ENCODE data around the gene FBXO36. TPM values are rescaled to one million over a fixed set of nuclear protein-coding genes. Genes with fewer than 3 reads are reported as not detected.

Gene FBXO36
- total RNA-seq, 1 experiment from 2014 or later: 3.6 TPM

DNA sequence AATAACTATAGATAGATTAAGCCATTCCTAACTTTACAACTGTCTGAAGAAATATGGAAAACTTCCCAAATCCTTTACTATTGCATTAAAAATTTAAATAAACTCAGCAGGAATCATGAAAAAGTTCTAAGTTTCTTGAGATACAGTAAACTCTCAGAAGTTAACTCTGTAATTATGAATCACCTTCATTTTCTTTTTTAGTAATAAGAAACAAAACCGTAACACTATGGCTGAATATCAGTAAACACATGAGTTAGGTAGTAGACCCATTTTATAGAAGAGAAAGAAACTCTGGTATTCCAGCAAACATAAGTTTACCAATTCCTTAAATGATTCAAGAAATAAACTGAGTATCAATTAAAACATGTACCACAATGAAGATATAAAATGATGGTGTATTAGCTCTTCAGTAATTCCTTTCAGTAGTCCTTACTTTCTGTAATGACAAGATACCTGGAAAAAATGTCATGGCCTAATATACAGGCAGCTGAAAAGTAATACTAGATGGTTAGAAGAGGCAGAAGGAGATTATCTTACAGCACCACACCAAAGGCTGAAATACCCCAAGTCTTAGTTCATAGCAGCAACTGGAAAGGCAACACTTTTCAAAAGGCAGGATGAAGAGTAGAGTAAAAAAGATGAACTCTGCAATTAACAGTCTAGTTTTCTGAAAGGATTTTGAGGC is 12.0 kb upstream of the FBXO36 start:
- BruUV-seq (replicated peaks): no TSS peak
- DNase-seq: no peak
- Histone ChIP-seq H3K27ac (ENCODE audit: low read length) (no peak overlapping the region), H3K4me2 (ENCODE audit: low read length) (no peak overlapping the region), H3K9me2 (replicated peaks; ENCODE audit: low read length) (no peaks in the 10 kb centered on the region), H3K27me3 (ENCODE audit: low read length) (no peaks in the 10 kb centered on the region), H2AFZ (ENCODE audit: low read length) (no peak overlapping the region), H4K20me1 (ENCODE audit: low read length) (peaks cover 24% of the 10 kb centered on the region), H3K9ac (ENCODE audit: low read length) (no peak overlapping the region), H3K9me3 (ENCODE audit: low read length) (no peaks in the 10 kb centered on the region), H3F3A (ENCODE audit: low read length, unreplicated experiment) (no peaks in the 10 kb centered on the region), H3K4me3 (ENCODE audit: low read length) (no peak overlapping the region), H3K79me2 (ENCODE audit: low read length) (peaks cover 92% of the 10 kb centered on the region), H3K36me3 (ENCODE audit: low read depth, low read length) (peaks cover 4% of the 10 kb centered on the region; the same call in 1 of the 2 replicates), H3K4me1 (ENCODE audit: insufficient read depth, low read length) (no peaks in the 10 kb centered on the region)
- CTCF ChIA-PET: no interaction called here
- POLR2A ChIA-PET (ENCODE audit: unreplicated experiment): no interaction called here
- TF ChIP-seq, protein P1, sequence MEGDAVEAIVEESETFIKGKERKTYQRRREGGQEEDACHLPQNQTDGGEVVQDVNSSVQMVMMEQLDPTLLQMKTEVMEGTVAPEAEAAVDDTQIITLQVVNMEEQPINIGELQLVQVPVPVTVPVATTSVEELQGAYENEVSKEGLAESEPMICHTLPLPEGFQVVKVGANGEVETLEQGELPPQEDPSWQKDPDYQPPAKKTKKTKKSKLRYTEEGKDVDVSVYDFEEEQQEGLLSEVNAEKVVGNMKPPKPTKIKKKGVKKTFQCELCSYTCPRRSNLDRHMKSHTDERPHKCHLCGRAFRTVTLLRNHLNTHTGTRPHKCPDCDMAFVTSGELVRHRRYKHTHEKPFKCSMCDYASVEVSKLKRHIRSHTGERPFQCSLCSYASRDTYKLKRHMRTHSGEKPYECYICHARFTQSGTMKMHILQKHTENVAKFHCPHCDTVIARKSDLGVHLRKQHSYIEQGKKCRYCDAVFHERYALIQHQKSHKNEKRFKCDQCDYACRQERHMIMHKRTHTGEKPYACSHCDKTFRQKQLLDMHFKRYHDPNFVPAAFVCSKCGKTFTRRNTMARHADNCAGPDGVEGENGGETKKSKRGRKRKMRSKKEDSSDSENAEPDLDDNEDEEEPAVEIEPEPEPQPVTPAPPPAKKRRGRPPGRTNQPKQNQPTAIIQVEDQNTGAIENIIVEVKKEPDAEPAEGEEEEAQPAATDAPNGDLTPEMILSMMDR (conservative IDR thresholded peaks at IDR 0.05; ENCODE audit: low read depth, low read length): no peak
- ATAC-seq: no peak; the same call in 1 of the 2 replicates
- intact Hi-C loops (cut with micrococcal nuclease): loop anchor here (2.0 to 10.0 kb wide), 2 partner anchors 45 to 109 kb away; no protein-coding TSS in a partner anchor

DNA sequence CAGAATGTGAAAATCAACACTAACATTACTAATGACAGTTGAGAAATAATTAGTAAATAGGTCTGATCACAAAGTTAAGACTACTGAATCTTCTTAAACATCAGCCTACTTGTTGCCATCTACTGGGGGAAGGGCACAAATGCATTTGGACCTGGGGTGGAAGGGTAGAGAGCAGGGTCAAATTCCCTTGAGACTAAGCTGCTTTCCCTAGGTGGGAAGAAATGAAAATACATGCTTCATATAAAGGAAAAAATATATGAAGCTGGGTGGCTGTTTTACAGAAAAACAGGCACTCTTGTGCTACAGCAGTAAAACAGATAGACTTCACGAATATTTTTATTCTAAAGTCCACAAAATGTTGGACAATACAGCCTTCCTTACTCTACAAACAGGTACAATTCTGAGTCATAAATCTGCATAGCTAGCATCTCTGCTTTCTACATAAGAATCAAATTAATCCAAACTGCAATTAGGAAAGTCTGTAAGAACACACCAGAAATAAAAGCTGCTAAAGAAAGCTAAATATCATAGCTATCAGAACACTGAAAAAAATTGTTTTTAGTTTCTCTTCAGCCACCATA is 11.4 kb upstream of the FBXO36 start:
- ATAC-seq (peak; percentile 77), DNase-seq (peak; percentile 20)
- H3K36me3 ChIP-seq (ENCODE audit: low read depth, low read length): peaks cover 4% of the 10 kb centered on the region; the same call in 1 of the 2 replicates
- no peaks in the 10 kb centered on the region for H3K27me3 ChIP-seq (ENCODE audit: low read length)
- no peak for TF ChIP-seq EZH2phosphoT487 (IDR thresholded peaks at IDR 0.05; ENCODE audit: borderline replicate concordance, low read length)
- TF ChIP-seq, protein P1 (conservative IDR thresholded peaks at IDR 0.05; ENCODE audit: low read depth, low read length): peak; percentile 59
- H3K9ac ChIP-seq (ENCODE audit: low read length): no peak overlapping the region
- H3K9me2 ChIP-seq (replicated peaks; ENCODE audit: low read length): no peaks in the 10 kb centered on the region
- no TSS peak for BruUV-seq (replicated peaks)
- intact Hi-C loops (cut with micrococcal nuclease): loop anchor here (2.0 to 10.0 kb wide), 2 partner anchors 46 to 110 kb away; no protein-coding TSS in a partner anchor
- H3K4me3 ChIP-seq (ENCODE audit: low read length): no peak overlapping the region
- peaks cover 24% of the 10 kb centered on the region for H4K20me1 ChIP-seq (ENCODE audit: low read length)
- peaks cover 92% of the 10 kb centered on the region for H3K79me2 ChIP-seq (ENCODE audit: low read length)
- no peak overlapping the region for H3K27ac ChIP-seq (ENCODE audit: low read length)
- H3K4me2 ChIP-seq (ENCODE audit: low read length): no peak overlapping the region
- no peaks in the 10 kb centered on the region for H3F3A ChIP-seq (ENCODE audit: low read length, unreplicated experiment)
- ChIA-PET POLR2A (ENCODE audit: unreplicated experiment) (no interaction called here), CTCF (interaction anchor here (0.8 kb wide), 1 partner anchor 111 kb away, joined by 6 read pairs; no protein-coding TSS in a partner anchor)
- H2AFZ ChIP-seq (ENCODE audit: low read length): no peak overlapping the region
- no peaks in the 10 kb centered on the region for H3K9me3 ChIP-seq (ENCODE audit: low read length)
- H3K4me1 ChIP-seq (ENCODE audit: insufficient read depth, low read length): no peaks in the 10 kb centered on the region

DNA sequence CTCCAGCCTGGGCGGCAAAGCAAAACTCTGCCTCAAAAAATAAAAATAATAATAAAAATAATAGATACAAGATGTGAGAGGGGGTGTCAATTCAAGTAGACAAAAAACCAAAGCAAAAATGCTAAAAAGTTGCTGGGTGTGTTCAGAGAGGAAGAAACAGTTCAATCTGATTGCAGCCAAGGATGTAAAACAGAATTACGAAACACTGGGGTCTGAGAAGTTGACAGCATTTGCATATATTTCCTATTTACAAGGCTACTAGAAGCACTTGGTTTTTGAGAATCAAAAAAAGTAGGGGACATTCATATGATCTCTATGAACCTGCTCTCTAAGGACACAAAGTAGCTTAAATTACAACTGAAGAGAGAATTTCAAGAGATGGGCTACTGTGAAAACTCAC is 8.1 kb upstream of the FBXO36 start:
- H4K20me1 ChIP-seq (ENCODE audit: low read length): peaks cover 43% of the 10 kb centered on the region
- intact Hi-C loops (cut with micrococcal nuclease): loop anchor here (10.0 kb wide), 1 partner anchor 49 kb away; no protein-coding TSS in a partner anchor
- ChIA-PET CTCF (no interaction called here), POLR2A (ENCODE audit: unreplicated experiment) (no interaction called here)
- H3K9me3 ChIP-seq (ENCODE audit: low read length): no peaks in the 10 kb centered on the region
- DNase-seq (no peak), ATAC-seq (no peak)
- H3K4me1 ChIP-seq (ENCODE audit: insufficient read depth, low read length): peaks cover under 1% of the 10 kb centered on the region; the same call in 1 of the 2 replicates
- no peak overlapping the region for H3K9ac ChIP-seq (ENCODE audit: low read length)
- no TSS peak for BruUV-seq (replicated peaks)
- no peak overlapping the region for H2AFZ ChIP-seq (ENCODE audit: low read length)
- H3K79me2 ChIP-seq (ENCODE audit: low read length): peaks cover 98% of the 10 kb centered on the region
- H3K27ac ChIP-seq (ENCODE audit: low read length): no peak overlapping the region
- H3K27me3 ChIP-seq (ENCODE audit: low read length): no peaks in the 10 kb centered on the region
- H3K4me2 ChIP-seq (ENCODE audit: low read length): no peak overlapping the region
- H3K9me2 ChIP-seq (replicated peaks; ENCODE audit: low read length): no peaks in the 10 kb centered on the region
- H3F3A ChIP-seq (ENCODE audit: low read length, unreplicated experiment): no peaks in the 10 kb centered on the region
- TF ChIP-seq EZH2 (IDR thresholded peaks at IDR 0.05; ENCODE audit: low read length, unreplicated experiment): no peak
- TF ChIP-seq, protein P1 (conservative IDR thresholded peaks at IDR 0.05; ENCODE audit: low read depth, low read length): no peak
- no peak for TF ChIP-seq EZH2phosphoT487 (IDR thresholded peaks at IDR 0.05; ENCODE audit: borderline replicate concordance, low read length)
- no peak overlapping the region for H3K4me3 ChIP-seq (ENCODE audit: low read length)
- peaks cover 12% of the 10 kb centered on the region; the same call in 1 of the 2 replicates for H3K36me3 ChIP-seq (ENCODE audit: low read depth, low read length)

Measured in PC-3 (cell line).